Thyroid gland (tissue), 4 donors: ENCODE data around the gene GALNTL6.

ENCODE experiments used
- POLR2A ChIP-seq, 2 donors: fragments of 450-650 bp; IDR thresholded peaks; one replicate each; pipeline ENCODE4 v1.6.1; 2017; ENCODE audit warnings: antibody characterized with exemption in 2 of 2, mild to moderate bottlenecking in 2 of 2, moderate library complexity in 1 of 2
- TF ChIP-seq, protein P1 (sequence below), 6 experiments: fragments of 200-600 bp in 3 of 6; fragments of 450-650 bp in 3 of 6; sonication (generic) in 3 of 6; IDR thresholded peaks; one replicate each; pipeline ENCODE4 v1.5.1; 2016 to 2019; ENCODE audit warnings: antibody characterized with exemption in 6 of 6, mild to moderate bottlenecking in 2 of 6, inconsistent platforms in 1 of 6, moderate library complexity in 1 of 6

DNA sequence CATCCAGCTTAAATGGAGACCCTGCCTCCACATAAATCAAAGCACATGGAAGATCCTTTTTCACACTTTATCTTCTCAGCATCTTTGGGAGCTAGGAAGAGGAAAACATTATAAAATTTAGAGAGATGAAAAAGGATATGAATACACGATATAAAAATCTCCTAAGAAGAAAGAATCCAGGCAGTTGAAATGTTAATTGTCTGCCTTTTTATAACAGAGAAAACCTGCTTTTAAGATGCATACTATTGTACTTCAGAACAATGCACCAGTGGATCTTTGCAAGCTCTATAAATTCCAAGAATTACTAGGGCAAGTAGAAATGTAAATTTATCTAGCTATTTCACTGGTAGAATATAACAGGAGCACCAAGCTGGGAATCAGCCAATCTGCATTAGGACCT is 1055.1 kb downstream of the GALNTL6 start:
- TF ChIP-seq, protein P1, sequence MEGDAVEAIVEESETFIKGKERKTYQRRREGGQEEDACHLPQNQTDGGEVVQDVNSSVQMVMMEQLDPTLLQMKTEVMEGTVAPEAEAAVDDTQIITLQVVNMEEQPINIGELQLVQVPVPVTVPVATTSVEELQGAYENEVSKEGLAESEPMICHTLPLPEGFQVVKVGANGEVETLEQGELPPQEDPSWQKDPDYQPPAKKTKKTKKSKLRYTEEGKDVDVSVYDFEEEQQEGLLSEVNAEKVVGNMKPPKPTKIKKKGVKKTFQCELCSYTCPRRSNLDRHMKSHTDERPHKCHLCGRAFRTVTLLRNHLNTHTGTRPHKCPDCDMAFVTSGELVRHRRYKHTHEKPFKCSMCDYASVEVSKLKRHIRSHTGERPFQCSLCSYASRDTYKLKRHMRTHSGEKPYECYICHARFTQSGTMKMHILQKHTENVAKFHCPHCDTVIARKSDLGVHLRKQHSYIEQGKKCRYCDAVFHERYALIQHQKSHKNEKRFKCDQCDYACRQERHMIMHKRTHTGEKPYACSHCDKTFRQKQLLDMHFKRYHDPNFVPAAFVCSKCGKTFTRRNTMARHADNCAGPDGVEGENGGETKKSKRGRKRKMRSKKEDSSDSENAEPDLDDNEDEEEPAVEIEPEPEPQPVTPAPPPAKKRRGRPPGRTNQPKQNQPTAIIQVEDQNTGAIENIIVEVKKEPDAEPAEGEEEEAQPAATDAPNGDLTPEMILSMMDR (IDR thresholded peaks at IDR 0.05): no peak
- TF ChIP-seq POLR2A (IDR thresholded peaks at IDR 0.05): no peak
